Upper lobe of right lung (tissue), 1 donor: Measurements from ENCODE around the gene ACKR1. TPM values are rescaled to one million over a fixed set of nuclear protein-coding genes. Genes with fewer than 3 reads are reported as not detected.

ENCODE experiments used
- ATAC-seq: fragments of 200-7000 bp; cut with Tn5 transposase; one replicate; pipeline ENCODE4 v1.9.1; 2020; ENCODE audit warnings: mild to moderate bottlenecking, moderate library complexity
- DNase-seq: peaks from one replicate; pipeline ENCODE4 v3.0.0-alpha.2; 2020
- H3K27ac ChIP-seq: fragments of 200-600 bp; one replicate; pipeline ENCODE4 v1.8.0; 2022
- H3K27me3 ChIP-seq: fragments of 200-600 bp; one replicate; pipeline ENCODE4 v1.8.0; 2022; ENCODE audit warnings: mild to moderate bottlenecking
- H3K36me3 ChIP-seq: fragments of 200-600 bp; one replicate; pipeline ENCODE4 v1.8.0; 2022
- H3K4me1 ChIP-seq: fragments of 200-600 bp; one replicate; pipeline ENCODE4 v1.8.0; 2022
- H3K4me3 ChIP-seq: fragments of 200-600 bp; one replicate; pipeline ENCODE4 v1.8.0; 2022; ENCODE audit warnings: mild to moderate bottlenecking
- H3K9me3 ChIP-seq: fragments of 200-600 bp; one replicate; pipeline ENCODE4 v1.8.0; 2022
- CTCF ChIP-seq: fragments of 200-600 bp; IDR thresholded peaks from one replicate; pipeline ENCODE4 v1.8.0; 2022; ENCODE audit warnings: antibody characterized with exemption
- intact Hi-C: fragments of 100-400 bp; cut with DNase I; formaldehyde crosslinking; loops from one replicate; pipeline ENCODE4 v1.11.0; 2022
- total RNA-seq: library from RNA; stranded (reverse); fragmentation: NEBNext Ultra II Directional; extraction: Animal tissue kit (Norgen Biotek cat#: 25700); gene quantifications from one replicate; pipeline ENCODE4 v1.2.1, GENCODE V29; 2021
- donor health status: DM: no; HTN: yes; CAD: no; lungs with severe emphysema.

Gene ACKR1
- total RNA-seq, 1 donor from 2014 or later = 146 TPM

- Histone ChIP-seq H3K4me1 (no peaks in the 10 kb centered on the region), H3K4me3 (no peak overlapping the region), H3K36me3 (no peaks in the 10 kb centered on the region), H3K9me3 (no peaks in the 10 kb centered on the region), H3K27ac (no peak overlapping the region), H3K27me3 (no peaks in the 10 kb centered on the region)
- intact Hi-C loops = no loop called here
- DNase-seq = no peak
- ATAC-seq = no peak
- no peak for TF ChIP-seq CTCF
These were observed 23.9 kb downstream of the ACKR1 start for GRCh38 chr1:159228554-159228953.

DNA sequence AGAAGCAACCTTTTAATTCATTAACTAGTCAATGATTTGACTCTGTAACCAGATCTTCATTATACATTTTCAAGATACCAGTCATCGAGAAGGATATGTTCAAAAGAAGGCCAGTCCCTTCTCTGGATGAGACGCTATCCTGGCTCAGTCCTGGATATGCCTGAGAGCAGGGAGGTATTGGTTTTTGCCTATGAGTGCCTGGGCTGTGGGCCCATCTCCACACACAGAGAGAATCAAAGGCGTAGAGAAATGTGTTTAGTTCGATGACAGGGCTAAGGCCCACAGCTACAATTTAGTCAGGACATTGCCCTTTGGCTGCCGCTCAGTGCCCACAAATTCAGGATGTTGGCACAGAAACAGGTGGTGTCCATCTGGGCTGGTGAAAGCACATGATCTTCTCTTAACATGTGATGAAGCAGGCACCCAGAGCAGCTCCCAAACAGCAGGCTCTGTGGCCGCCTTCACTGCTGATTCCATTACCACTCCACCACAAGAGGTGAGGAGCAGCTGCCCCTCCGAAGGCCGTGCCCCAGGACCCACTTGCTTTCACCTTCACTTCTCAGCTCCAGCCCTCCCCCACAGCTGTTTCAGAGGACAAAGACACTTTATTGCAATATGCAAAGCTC, 24.7 kb downstream of the ACKR1 start:
- intact Hi-C loops = no loop called here
- H3K4me3 ChIP-seq = no peak overlapping the region
- no peak overlapping the region for H3K27ac ChIP-seq
- H3K27me3 ChIP-seq = no peaks in the 10 kb centered on the region
- TF ChIP-seq CTCF = no peak
- ATAC-seq (no peak), DNase-seq (no peak)
- no peaks in the 10 kb centered on the region for H3K4me1 ChIP-seq
- H3K9me3 ChIP-seq = no peaks in the 10 kb centered on the region
- H3K36me3 ChIP-seq = no peaks in the 10 kb centered on the region

GRCh38 chr1:159229896-159230295, 25.2 kb downstream of the ACKR1 start:
- Histone ChIP-seq H3K4me3 (no peak overlapping the region), H3K27me3 (no peaks in the 10 kb centered on the region), H3K4me1 (no peaks in the 10 kb centered on the region), H3K27ac (no peak overlapping the region), H3K36me3 (no peaks in the 10 kb centered on the region), H3K9me3 (no peaks in the 10 kb centered on the region)
- no peak for TF ChIP-seq CTCF
- no peak for DNase-seq
- no peak for ATAC-seq
- intact Hi-C loops = no loop called here

- ATAC-seq = no peak
- Histone ChIP-seq H3K4me1 (no peaks in the 10 kb centered on the region), H3K27me3 (no peaks in the 10 kb centered on the region), H3K27ac (no peak overlapping the region), H3K36me3 (no peaks in the 10 kb centered on the region), H3K4me3 (no peak overlapping the region), H3K9me3 (peaks cover 4% of the 10 kb centered on the region)
- intact Hi-C loops = no loop called here
- no peak for TF ChIP-seq CTCF
- DNase-seq = no peak
These were observed 35.0 kb downstream of the ACKR1 start for GRCh38 chr1:159239551-159240220.

DNA sequence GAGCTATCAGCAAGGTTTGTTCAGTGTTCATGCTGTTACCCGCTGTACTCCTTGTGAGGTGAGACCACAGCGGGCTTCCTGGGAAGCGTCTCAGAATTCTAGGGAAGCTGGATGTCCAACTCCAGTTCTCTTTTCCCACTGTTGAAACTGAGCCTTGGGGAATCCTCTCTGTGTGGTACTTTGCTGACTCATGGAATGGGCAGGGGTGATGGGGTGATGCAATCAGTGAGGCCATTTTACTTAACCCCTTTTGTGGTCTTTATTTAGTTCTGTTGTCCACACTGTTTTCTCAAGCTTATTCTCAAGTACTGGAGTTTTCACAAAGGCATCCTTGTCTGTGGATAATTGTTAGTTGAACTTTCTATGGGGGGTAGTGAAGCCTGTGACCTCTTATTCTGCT, 42.6 kb downstream of the ACKR1 start:
- Histone ChIP-seq H3K4me1 (no peaks in the 10 kb centered on the region), H3K9me3 (no peaks in the 10 kb centered on the region), H3K36me3 (no peaks in the 10 kb centered on the region), H3K27ac (no peak overlapping the region), H3K27me3 (no peaks in the 10 kb centered on the region), H3K4me3 (no peak overlapping the region)
- TF ChIP-seq CTCF = no peak
- DNase-seq (no peak), ATAC-seq (no peak)
- intact Hi-C loops = no loop called here
